ENCODE results near the gene MRPL22.
"Not testable (repeated sequence)": the region's sequence is repeated elsewhere in the genome, so short reads cannot be mapped to it uniquely, and the experiment has no call there.

The MRPL22 gene

GRCh38 chr5:154943527-154943926 is 2.7 kb downstream of the MRPL22 start:
- no peak for DNase-seq (ENCODE audit: low read depth)

- DNase-seq (ENCODE audit: low read depth) = no peak
Observed at GRCh38 chr5:154944716-154945115, 3.8 kb downstream of the MRPL22 start.

- no peak for DNase-seq (ENCODE audit: low read depth)
Observed at GRCh38 chr5:154945695-154946301, 4.9 kb downstream of the MRPL22 start.

DNA sequence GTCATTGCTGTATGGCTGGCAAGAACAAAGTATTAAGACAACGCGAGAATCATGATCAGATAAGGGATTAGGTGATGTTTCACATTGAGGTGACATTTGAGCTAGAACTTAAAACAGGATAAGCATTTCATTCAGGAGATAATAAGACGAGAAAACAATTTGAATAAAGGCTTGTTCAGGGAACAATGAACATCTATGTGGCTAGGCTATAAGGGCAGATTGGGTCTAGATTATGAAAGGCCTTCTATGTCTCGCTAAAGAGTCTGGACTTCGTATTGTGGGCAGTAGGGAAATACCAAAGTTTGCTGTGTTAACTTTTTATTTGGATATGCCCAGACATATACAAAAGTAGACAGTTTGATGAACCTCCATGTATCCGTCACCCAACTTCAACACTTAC is 6.9 kb downstream of the MRPL22 start:
- no peak for DNase-seq (ENCODE audit: low read depth)

DNA sequence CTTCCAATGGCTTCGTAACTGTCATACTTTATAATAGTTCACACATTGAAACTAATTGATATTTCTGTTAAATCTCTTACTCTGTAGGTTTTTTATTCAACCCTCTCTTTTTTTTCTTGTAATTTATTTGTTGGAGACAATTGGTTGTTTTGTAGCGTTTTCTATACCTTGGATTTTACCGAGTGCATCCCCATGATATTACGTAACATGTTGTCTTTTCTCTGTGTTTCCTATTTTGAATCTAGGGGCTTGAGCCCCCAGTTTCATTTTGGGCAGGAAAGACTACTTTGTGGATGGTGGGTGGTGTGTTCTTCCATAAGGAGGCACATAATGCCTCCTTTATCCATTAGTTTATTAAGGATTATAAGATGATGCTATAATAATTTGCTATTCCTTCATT is 7.4 kb downstream of the MRPL22 start:
- no peak for DNase-seq (ENCODE audit: low read depth)

GRCh38 chr5:154949781-154950180 is 8.9 kb downstream of the MRPL22 start:
- no peak for DNase-seq (ENCODE audit: low read depth)

GRCh38 chr5:154956712-154957111 is 15.8 kb downstream of the MRPL22 start:
- DNase-seq (ENCODE audit: low read depth) = no peak

DNA sequence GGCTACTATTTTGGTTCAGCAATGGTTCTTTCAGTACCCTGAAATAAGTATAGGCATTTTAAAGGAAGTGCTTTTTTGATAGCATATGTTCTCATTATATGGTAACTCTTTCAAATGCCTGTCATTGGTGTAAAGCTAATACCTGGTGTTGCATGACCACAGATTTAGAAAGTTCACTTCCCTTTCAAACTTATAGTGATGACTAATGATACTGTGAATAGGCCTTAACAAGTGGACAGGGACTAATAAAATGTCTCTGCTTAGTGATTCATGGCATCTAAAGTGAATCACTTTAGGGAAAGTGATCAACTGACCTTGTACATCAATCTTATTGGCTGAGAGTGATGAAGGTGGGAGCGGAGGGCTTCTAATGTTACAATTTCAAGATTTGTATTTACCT is 21.6 kb downstream of the MRPL22 start:
- DNase-seq (ENCODE audit: low read depth) = no peak

- no peak for DNase-seq (ENCODE audit: low read depth)
Observed at GRCh38 chr5:154966081-154966841, 25.4 kb downstream of the MRPL22 start.

GRCh38 chr5:154966874-154967273 is 26.0 kb downstream of the MRPL22 start:
- DNase-seq (ENCODE audit: low read depth) = no peak

DNA sequence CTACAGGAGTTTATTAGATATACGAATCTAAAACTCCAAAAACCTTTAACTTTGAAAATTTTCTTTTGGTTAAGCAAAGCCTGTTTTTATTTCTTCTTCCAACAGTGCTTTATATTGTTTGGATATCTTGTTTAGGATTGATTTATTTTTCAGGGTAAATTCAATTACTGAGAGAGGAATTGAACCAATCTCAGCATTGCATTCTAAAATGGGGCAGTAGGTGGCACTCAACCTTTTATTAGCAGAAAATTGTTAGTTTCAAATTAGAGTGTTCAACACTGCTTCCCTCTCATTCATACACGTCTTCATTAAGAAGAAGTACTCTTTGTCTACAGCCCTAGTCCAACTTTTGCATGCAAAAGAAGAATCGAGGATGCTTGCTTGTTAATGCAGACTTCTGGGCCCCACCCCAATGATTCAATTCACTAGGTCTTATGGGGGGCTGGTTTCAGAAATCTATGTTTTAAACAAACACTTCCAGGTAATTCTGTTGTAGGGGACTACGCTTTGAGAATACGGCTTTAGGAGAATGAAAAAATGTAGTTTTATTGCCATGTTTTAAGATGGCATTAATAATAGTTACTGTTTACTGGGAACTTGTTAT is 26.6 kb downstream of the MRPL22 start:
- DNase-seq (ENCODE audit: low read depth) = no peak

DNA sequence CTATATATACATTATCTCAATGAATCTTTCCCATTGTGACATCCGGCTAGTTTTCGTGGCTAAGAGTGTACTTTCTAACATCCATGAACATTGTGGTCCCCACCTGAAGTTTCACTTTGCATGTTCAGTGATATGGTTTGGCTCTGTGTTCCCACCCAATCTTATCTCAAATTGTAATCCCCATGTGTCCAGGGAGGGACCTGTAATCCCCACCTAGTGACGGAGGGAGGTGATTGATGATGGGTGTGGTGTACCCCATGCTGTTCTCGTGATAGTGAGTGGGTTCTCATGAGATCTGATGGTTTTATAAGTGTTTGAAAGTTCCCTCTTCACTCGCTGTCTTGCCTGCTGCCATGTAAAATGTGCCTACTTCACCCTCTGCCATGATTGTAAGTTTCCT is 28.1 kb downstream of the MRPL22 start:
- DNase-seq (ENCODE audit: low read depth) = no peak

GRCh38 chr5:154970759-154971158 is 29.9 kb downstream of the MRPL22 start:
- no peak for DNase-seq (ENCODE audit: low read depth)

GRCh38 chr5:154971501-154971900 is 30.6 kb downstream of the MRPL22 start:
- no peak for DNase-seq (ENCODE audit: low read depth)

GRCh38 chr5:154972476-154973080 is 31.7 kb downstream of the MRPL22 start:
- DNase-seq (ENCODE audit: low read depth) = no peak

DNA sequence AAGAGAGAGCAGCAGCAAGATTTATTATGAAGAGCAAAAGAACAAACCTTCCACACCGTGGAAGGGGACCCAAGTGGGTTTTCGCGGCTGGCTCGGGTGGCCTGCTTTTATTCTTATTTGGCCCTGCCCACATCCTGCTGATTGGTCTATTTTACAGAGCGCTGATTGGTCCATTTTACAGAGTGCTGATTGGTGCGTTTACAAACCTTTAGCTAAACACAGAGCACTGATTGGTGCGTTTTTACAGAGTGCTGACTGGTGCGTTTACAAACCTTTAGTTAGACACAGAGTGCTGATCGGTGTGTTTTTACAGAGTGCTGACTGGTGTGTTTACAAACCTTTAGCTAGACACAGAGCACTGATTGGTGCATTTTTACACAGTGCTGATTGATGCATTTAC is 35.2 kb downstream of the MRPL22 start:
- not testable (repeated sequence) for DNase-seq (ENCODE audit: low read depth)

DNA sequence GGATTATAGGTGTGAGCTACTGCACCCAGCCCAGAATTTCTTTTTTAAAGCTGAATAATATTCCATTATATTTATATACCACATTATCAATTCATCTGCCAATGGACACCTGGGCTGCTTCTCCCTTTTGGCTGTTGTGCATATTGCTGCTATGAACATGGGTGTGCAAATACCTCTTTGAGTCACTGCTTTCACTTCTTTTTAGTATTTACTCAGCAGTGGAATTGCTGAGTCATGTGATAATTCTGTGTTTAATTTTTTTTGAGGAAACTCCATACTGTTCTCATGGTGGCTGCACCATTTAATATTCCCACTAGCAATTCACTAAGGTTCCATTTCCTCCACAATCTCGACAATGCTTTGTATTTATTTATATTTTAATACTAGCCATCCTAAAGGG is 36.5 kb downstream of the MRPL22 start:
- DNase-seq (ENCODE audit: low read depth) = no peak

DNA sequence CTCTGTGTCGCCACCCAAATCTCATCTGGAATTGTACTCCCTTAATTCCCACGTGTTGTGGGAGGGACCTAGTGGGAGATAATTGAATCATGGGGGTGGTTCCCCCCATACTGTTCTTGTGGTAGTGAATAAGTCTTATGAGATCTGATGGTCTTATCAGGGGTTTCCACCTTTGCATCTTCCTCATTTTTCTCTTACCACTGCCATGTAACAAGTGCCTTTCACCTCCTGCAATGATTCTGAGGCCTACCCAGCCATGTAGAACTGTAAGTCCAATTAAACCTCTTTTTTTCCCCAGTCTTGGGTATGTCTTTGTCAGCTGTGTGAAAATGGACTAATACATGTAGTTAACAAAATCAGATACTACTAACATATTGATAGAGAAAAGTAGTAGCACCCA is 37.4 kb downstream of the MRPL22 start:
- DNase-seq (ENCODE audit: low read depth) = not testable (repeated sequence)

GRCh38 chr5:154984946-154985516 is 44.2 kb downstream of the MRPL22 start:
- DNase-seq (ENCODE audit: low read depth) = no peak

DNA sequence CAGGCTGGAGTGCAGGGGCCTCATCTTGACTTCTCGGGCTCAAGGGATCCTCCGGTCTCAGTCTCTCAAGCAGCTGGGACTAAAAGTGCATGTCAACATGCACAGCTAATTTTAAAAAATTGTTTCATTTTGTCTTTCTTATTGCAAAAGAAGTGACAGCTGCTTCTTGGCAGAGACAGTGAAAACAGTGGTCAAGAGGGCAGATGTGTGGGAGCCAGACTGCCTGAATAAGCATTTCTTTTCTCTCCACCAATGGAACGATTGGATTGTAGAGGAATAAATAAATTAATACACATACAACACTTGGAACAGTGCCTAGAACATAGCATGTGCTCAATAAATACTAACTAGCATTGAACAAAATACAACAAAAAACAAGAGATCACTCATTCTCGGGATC is 45.3 kb downstream of the MRPL22 start:
- DNase-seq (ENCODE audit: low read depth) = no peak

GRCh38 chr5:154989626-154990025 is 48.8 kb downstream of the MRPL22 start:
- DNase-seq (ENCODE audit: low read depth) = no peak

GRCh38 chr5:154993461-154993860 is 52.6 kb downstream of the MRPL22 start:
- no peak for DNase-seq (ENCODE audit: low read depth)

GRCh38 chr5:154995679-154996078 is 54.8 kb downstream of the MRPL22 start:
- DNase-seq (ENCODE audit: low read depth) = no peak

Measured in activated T-helper 9 cell treated with anti-CD3 and anti-CD28 coated beads, Interleukin-2, amount 50 U/mL, for 16 hours (primary cell).